GM18517 (cell line): ENCODE results near the gene PDE4A.
"Not testable (repeated sequence)": the region's sequence is repeated elsewhere in the genome, so short reads cannot be mapped to it uniquely, and the experiment has no call there.

ENCODE experiments used
- ATAC-seq: cut with Tn5 transposase; IDR thresholded peaks from one replicate; pipeline ENCODE4 v1.9.1; 2021; ENCODE audit warnings: mild to moderate bottlenecking, moderate library complexity; ENCODE audit not compliant: unreplicated experiment

PDE4A gene

DNA sequence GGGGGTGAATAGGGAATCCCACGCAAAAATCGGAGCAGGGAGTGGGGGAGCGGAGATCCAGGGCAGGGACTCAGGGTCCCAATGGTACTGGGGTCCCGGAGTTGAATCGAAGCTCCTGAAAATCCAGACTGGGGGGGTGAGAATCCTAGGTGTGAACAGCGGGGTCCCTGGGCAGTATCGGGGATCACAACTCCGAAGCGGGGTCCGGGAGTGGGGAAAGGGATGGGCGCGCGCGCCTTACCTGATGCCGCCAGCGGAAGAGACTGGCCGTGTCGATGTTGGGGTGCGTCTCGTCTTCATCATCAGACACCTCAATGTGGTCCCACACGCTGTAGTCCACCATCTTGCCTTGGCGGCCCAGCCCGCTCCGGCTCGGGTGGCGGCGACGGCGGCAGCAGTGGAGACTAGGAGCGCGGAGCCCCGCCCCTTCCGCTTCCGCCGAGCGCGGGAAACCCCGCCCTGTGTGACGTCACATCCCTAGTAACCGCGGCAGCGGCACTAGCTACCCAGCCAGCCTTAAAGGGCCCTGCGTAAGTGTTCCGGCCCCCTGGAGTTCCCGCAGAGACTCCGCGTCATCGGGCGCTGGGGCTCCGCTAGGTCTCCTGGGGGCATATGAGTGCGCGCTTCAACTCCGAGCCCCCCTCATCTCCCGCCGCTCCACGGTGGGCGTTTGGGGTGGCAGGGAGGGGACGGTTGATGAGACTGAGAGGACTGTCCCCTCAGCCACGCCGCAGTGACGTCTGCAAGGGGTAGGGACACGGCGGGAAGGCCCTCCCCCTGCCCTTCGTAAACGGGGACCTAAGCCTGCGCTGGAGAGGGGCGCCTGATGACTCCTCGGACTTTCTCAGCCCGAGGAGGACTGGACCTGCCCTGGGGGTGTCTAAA is 17.0 kb upstream of the PDE4A start, which contains the start of gene CDC37:
CDC37 (minus strand) TSS at position 406 of the 885 bp plus-strand sequence; CDS start at position 343, 63 bp downstream.
- ATAC-seq = peak; percentile 73

DNA sequence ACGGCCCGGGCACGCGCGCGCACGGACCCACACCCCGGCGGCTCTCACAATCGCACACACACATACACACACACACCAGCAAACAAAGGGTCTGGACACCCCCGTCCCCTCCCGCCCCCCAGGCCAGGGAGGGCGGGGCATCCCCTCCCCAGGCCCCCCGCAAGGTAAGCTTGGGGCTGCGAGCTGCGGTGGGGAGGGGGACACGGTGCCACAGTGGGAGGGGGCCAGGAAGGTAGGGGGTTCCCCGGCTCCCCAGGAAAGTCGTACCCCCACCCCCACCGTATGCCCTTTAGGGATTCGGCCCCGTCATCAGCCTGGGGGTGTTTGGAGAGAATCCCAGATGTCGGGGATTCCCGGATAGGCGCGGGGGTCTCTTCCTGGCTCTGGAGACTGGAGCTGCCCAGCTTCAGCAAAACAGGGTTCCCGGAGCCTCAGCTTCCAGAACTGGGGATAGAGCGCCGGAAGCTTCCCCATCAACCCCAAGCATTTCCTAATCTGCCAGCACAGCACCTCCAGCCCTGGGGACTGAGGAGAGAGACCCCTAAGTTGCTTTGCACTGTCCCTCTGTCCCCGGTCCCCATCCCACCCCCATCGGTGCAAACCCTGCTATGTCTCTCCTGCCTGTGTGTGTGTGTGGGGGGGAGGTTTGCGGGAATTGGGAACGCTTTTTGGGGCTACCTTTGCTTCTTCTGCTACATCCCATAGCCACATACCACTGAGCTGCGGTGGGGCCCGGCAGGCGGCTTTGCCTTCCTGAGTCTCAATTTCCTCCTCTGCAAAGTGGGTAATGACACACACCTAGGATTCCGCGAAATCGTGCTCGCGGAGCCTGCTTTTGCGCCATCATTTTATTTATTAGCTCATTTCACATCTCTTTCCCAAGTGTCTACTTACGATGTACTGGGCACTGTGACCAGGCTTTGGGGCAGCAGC is 15.2 kb upstream of the PDE4A start:
- no peak for ATAC-seq

DNA sequence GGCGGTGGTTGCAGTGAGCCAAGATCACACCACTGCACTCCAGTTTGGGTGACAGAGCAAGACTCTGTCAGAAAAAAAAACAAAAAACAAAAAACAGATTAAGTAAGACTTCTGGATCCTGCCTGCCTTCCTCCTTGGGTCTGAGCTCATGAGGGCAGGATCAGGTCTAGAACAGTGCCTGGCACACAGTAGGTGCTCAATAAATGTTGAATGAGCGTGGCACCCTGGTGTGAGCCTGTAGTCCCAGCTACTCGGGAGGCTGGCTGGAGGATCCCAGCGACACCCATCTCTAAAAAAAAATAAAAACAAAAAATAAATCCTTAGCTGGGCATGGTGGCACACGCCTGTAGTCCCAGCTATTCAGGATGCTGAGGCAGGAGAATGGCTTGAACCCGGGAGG is 14.1 kb upstream of the PDE4A start:
- no peak for ATAC-seq

DNA sequence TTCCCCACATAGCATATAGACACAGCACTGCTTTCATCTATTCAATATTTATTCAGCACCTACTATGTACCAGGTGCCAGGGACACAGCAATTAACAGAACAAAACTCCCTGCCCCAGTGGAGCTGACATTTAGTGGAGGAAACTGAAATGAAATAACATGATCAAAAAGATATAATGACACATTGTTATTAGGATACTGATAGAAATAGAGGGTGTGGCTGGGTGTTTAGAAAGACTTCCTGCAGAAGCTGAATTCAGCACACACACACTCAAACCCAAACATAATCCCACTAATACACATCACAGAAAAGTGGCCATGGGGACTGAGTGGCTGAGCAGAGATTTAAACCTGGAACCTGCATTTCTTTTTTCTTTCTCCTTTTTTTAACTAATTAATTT is 13.2 kb upstream of the PDE4A start:
- no peak for ATAC-seq

DNA sequence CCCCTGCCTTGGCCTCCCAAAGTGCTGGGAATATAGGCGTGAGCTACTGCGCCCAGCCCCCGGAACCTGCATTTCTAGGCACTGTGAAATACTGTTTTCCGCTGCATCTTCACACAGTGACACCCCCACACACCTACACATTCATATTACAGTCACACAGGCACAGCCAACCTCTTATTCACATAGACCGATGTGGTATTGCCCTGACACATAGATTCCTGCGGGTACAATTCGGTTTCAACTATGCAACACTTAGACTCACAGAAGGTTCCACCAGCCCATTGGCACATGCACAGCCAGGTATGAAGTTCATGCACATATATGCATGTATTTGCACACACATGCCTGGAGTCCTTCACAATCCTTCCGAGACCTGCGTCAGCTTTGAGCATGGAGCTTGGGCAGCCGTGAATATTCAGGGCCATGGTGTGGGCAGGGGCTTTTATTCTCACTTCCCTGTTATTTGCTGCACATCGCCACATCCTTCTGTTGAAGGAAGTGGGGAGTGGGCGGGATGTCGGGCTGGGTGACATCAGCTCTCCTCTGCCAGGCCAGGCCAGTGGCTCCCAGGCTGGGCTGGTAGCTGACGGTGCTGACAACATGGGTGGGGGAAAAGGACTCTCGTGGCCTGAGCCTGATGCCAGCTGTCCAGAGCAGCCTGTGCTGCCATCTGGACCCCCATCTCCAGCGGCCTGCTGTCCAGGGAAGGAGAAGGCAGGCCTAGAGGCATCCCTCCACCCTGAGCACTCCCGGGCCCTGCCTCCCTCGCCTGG is 11.6 kb upstream of the PDE4A start:
- ATAC-seq = no peak

DNA sequence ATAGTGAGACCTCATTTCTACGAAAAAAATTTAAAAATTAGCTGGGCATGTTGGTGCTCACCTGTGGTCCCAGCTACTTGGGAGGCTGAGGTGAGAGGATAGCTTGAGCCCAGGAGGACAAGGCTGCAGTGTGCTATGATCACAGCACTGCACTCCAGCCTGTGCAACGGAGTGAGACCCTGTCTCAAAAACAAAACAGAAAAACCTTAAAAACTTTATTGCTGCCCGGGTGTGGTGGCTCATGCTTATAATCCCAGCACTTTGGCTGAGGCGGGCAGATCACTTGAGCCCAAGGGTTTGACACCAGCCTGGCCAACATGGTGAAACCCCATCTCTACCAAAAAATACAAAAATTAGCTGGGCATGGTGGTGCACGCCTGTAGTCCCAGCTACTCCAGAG is 9.1 kb upstream of the PDE4A start:
- ATAC-seq = not testable (repeated sequence)

DNA sequence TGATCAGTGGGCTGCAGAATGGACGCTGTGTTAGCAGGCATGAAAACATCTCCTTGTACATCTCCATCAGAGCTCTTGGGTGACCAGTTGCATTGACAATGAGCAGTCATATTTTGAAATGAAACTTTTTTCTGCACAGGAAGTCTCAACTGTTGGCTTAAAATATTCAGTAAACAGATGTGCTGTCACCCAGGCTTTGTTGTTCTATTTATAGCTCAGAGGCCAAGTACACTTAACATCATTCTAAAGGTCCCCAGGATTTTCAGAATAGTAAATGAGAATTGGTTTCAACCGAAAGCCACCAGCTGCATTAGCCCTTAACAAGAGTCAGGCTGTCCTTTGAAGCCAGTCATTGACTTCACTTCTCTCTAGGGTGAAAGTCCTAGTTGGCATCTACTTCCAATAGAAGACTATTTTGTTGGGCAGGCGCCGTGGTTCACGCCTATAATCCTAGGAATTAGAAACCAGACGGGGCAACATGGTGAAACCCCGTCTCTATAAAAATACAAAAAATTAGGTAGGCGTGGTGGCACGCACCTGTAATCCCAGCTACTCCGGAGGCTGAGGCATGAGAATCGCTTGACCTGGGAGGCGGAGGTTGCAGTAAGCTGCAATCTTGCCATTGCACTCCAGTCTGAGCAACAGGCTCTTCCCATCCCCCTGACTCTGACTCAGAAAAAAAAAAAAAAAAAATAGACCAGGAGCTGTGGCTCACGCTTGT is 7.9 kb upstream of the PDE4A start:
- peak; percentile 68 for ATAC-seq

DNA sequence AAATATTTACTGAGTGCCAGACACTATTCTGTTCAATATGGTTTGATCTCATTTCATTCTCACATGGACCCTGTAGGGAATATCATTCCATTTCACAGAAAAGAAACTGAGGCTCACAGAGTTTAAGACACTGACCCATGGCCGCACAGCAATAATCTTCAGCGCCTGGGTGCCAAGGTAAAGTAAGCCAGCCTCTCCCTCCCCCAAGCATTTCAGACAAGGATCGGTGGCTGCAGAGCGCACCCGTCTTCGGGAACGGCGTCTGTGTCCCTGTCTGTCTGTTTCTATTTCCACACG is 4.3 kb upstream of the PDE4A start:
- ATAC-seq = no peak

DNA sequence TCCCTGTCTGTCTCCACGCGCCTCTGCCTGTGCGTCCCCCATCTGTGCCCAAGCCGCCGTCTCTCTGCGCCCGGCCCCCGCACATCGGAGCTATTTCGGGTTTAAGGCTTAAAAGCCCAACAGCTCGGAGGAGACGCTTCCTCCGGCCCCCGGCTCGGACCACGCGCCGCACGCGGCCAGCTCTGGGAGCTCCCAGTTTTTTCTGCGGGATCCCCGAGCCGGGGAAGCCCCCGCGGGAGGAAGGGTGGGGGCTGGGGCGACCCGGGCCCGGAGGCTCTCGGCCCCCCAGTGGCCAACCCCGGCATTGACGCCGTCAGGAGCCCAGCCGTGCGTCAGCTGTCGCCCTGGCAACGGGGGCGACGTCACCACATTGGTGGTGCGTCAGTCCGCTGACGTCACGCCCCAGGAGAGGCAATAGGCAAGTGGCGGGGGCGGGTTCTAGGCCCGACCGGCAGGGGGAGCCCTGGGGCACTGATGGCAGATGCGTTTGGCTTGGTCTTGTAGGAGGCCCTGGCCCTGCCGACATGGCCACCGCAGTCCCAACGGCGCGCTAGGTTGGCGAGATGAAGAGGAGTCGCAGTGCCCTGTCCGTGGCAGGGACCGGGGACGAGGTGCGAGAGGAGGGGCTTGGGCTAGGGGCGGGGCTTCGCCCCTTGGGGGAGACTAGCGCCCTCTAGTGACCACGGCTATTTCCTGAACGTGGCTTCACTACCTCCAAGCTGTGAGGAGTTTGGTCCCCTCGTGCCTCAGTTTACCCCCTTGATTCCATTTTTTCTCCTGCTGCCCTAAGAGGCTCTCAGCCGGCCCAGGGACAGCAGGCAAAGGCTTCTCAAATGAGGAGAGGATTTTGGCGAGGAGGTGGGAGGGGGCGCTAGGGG is 3.7 kb upstream of the PDE4A start:
- ATAC-seq = peak; percentile 40

DNA sequence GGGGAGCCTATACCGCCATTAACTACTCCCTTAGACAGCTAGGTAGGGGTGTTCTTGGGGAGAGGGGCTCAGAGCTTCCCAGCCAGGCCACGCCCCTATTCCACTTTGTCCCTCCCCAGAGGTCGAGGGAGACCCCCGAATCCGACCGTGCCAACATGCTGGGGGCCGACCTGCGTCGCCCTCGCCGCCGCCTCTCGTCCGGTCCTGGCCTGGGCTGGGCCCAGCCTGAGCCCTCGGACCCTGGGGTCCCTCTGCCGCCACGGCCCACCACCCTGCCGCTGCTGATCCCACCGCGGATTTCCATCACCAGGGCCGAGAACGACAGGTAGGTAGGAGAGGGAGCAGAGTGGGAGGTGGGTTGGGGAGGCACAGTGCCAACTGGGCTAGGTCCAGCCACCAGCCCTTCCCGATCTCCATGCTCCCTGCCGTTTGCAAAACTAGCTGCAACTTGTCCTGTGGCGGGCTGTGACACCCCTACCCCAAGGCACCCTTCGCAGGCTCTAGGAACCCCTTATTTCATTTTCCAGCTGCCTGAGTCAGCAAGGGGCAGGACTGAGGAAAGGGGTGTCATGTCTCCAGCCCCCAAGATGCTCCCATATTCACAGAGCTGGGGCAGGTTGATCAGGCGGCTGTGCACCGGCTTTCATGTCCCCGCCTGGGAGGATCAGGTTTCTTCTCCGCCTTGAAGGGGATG is 2.6 kb upstream of the PDE4A start:
- no peak for ATAC-seq

DNA sequence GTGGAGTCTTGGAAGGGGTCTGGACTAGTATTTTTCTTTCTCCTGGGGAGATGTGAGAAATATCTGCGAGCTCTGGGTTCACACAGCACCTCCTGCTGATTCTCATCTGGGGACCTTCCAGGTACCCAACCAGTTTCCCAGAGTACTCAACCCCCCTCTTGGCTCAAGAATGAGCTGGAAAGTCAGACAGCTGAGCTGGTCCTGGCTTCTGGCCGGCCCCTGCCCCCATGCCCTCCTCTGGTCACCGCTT is 2.2 kb upstream of the PDE4A start:
- no peak for ATAC-seq

DNA sequence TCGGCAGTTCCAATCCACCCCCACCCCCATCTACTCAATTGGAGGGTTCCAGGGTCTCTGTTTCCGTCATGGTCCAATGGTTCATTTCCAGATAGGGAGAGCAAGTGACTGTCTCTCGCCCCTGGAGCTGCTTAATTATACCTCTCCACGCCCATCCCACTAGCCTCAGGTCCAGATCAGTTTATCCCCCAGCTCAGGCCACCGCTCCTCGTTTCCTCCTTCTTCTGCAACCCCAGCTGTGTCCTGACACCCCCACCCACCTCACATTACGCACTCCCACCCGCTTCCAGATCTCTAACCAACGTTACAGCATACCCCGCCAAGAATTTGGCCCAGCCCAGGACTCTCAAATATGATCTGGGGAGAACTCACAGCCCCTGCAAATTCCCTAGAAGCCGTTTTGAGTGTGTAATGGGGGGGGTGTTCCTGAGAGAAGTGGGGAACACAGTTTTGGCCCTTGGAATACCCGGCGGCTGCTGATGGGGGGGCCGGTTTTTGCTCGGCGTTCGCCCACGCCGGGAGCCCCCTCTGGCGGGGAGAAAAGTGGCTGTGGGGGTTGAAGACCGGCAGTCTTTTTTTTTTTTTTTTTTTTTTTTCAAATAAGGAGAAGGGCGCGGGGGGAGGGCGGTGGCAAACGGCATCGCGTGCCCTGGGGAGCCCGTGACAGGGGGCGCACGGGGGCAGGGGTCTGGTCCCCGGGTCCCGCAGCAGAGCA is 1.7 kb upstream of the PDE4A start:
- ATAC-seq = no peak

DNA sequence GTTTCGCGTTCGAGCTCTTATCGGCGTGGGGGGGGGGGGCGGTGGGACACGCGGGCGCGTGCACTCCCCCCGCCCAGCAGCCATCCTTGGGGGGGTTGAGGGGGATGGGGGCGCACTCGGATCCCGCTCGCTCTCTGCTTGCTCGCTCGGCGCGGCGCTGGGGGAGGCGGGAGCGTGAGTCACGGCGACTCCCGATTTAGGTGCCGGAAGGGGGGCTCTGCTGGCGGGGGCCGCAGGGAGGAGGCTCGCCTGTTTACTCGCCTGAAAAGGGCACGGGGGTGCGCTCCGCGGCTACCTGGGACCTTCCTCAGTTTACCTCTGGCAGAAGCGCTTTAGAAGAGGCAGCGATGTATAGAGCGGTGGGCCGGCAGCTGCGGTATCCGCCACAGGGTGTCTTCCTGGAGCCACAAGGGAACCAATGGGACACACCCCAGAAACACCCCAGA is 1.1 kb upstream of the PDE4A start:
- ATAC-seq = no peak

DNA sequence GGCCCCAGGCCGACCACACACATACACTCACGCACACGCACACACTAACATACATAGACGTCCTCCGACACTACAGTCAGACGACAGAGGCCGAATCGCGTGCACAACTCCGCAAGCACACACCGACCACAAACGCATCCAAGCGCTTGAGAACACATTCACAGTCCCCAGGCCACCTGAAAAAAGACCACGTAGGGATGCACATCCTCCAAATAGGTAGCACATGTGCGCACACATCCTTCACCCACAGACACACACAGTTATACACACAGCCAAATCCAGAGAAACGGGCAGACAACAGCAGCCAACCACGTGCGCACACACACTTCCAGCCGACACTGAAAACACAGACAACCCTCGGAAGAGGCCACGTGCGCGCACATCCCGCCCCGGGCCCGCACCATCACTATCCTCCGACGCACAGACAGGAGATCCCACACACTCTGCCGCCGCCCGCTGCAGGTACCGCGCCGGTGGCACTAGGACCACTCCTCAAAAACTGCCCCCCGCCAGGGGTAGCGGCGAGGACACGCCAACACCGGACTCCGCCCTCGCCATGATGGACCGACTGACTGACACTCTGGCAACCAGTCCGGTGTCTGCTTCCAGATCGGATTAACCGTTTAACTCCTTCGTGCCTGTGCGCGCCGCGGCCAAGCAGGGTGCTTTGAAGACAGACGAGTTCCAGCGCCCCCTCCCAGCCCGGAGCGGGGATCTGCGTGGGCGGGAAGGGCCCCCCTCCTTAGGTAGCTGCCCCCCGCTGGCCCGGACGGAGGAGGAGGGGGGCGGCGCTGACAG is 493 bp upstream of the PDE4A start:
- ATAC-seq = no peak

DNA sequence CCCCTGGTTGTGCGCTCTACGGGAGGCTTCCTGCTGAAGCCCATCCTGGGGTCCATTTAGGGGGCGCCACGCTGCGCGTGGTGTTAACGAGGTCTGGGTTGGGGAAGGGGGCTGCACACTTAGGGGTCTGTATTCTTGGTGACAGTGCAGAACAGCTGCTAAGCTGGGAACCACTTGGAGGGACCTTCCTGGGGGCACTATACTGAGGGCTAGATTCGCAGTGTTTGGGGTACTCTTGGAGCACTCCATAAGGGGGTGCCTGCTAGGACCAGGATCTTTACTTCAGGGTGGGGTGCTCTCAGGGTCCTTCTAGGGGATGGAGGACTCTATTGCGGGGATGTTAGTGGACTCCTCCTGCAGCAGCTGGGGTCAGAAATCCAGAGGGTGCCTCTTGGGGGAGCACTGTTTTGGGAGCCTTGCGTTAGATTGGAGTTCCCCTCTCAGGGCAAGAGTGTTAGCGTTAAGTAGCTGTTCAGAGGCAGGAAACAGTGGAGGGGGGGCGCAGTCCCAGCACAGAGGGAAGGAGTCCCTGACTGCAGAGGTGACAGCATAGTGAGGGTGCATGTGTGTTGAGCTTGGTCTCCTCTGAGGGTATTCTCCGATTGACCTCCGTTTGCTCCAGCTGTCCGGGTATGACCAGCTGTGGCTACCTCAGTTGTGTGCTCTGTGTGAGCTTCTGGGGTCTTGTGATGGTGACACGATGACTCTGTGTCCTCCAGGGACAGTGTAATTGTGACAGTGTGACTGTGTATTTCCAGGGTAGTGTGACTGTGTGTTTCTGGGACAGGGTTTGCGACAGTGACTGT is 1.1 kb downstream of the PDE4A start:
- no peak for ATAC-seq

DNA sequence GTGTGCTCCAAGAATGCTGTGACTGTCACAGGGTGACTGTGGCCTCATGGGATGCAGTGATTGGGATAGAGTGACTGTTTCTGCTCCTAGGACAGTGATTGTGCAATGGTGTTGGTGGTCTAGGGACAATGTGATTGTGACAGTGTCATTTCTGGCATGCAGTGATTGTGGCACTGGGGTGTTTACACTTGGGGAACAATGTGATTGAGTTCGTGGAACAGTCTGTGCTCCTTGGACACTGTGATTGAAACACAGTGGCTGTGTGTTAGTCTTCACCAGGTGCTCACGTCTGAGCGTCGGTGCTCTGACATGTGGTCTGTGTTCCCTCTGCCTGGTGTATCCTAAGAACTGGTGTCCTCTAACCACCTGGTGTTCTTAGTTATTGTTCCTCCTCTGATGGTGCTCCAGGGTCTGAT is 1.7 kb downstream of the PDE4A start:
- no peak for ATAC-seq

DNA sequence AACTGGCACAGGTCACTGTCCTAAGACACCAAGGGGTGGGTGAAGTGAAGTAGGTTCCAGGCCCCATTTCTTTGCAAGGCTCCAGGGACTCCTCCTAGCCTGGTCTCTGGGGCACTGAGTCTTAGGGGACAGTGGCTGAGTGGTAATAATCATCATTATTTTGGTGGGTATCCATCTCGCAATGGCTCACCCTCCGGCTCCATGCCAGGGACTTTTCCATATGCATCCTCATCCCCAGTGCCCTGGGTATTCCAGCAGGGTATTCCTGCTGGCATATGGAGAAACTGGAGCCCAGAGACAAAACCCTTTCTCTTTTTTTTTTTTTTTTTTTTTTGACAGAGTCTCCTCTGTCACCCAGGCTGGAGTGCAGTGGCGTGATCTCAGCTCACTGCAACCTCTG is 2.5 kb downstream of the PDE4A start:
- ATAC-seq = no peak
